ENCODE data around the gene KCNJ14. TPM values are rescaled to one million over a fixed set of nuclear protein-coding genes. Genes with fewer than 3 reads are reported as not detected.

KCNJ14 gene
- total and polyA plus RNA-seq, 2 of the 8 experiments (the other 6 are each of a cell fraction or from before 2014, with no cell fraction given): 0.45 to 0.89 TPM

GRCh38 chr19:48493718-48494401 is 38.5 kb downstream of the KCNJ14 start:
- Histone ChIP-seq H2BK15ac (ENCODE audit: low read length) (no peak overlapping the region), H2BK20ac (ENCODE audit: low read length) (no peak overlapping the region), H2BK5ac (ENCODE audit: low read depth, low read length) (no peak overlapping the region; the same call in 1 of the 2 replicates), H3K9me3 (ENCODE audit: insufficient read depth in 2 of 2, low read depth in 1 of 2, low read length in 1 of 2) (no peaks in the 10 kb centered on the region), H2BK120ac (replicated peaks; ENCODE audit: low read depth, low read length) (no peak overlapping the region), H3K4me3 (ENCODE audit: extremely low read depth in 1 of 4, insufficient read depth in 2 of 4, low read depth in 3 of 4, low read length in 4 of 4) (peak overlapping the region; percentile 58 to 80 (median 66)), H2AK5ac (ENCODE audit: low read depth, low read length) (no peak overlapping the region), H4K8ac (ENCODE audit: extremely low read depth, insufficient read depth, low read length) (peak overlapping the region; percentile 89; the same call in 1 of the 2 replicates), H3K79me2 (ENCODE audit: control insufficient read depth in 1 of 2, insufficient read depth in 2 of 2, low read length in 2 of 2) (no peaks in the 10 kb centered on the region), H3K14ac (ENCODE audit: insufficient read length) (no peak overlapping the region), H2AFZ (ENCODE audit: low read length) (peak overlapping the region; percentile 45; the same call in 1 of the 2 replicates), H3K4me1 (replicated peaks in 1 of 4; ENCODE audit: control insufficient read depth in 3 of 4, insufficient read depth in 4 of 4, low read length in 3 of 4) (peaks cover 0 to 21% (median 15%) of the 10 kb centered on the region in 4 experiments; a peak in 6 of 7 replicates), H3K27me3 (replicated peaks in 1 of 4; ENCODE audit: control insufficient read depth in 3 of 4, extremely low read depth in 1 of 4, insufficient read depth in 3 of 4, low read length in 3 of 4) (peaks cover 0 to 3% (median 0%) of the 10 kb centered on the region in 4 experiments; a peak in 3 of 7 replicates), H3K23me2 (ENCODE audit: low read depth, low read length) (peaks cover 4% of the 10 kb centered on the region; the same call in 1 of the 2 replicates), H3K79me1 (ENCODE audit: low read depth, low read length) (no peaks in the 10 kb centered on the region), H3K4me2 (ENCODE audit: insufficient read depth in 1 of 2, low read depth in 2 of 2, low read length in 2 of 2) (peak overlapping the region; percentile 61 to 91), H3K18ac (ENCODE audit: extremely low read depth, low read length) (peak overlapping the region; percentile 88), H3K23ac (ENCODE audit: insufficient read length) (no peak overlapping the region), H2BK12ac (ENCODE audit: low read depth, low read length) (no peak overlapping the region; the same call in 1 of the 2 replicates), H3K4ac (replicated peaks; ENCODE audit: insufficient read length, low read depth, low read length) (no peak overlapping the region), H3K27ac (ENCODE audit: low read depth, low read length) (no peak overlapping the region; the same call in 1 of the 2 replicates), H4K91ac (replicated peaks; ENCODE audit: insufficient read length, low read length) (peak overlapping the region; percentile 17), H4K20me1 (replicated peaks in 1 of 2; ENCODE audit: control insufficient read depth in 1 of 2, insufficient read depth in 2 of 2, low read length in 2 of 2) (peaks cover 0 to 3% of the 10 kb centered on the region in 2 experiments), H3K9ac (replicated peaks in 1 of 4; ENCODE audit: extremely low read depth in 1 of 4, low read depth in 3 of 4, low read length in 3 of 4) (peak overlapping the region; percentile 64 to 87 (median 74)), H3K36me3 (ENCODE audit: control insufficient read depth in 2 of 4, insufficient read depth in 4 of 4, low read length in 3 of 4) (no peaks in the 10 kb centered on the region), H3K56ac (replicated peaks; ENCODE audit: insufficient read length, low read depth, low read length) (no peak overlapping the region), H4K5ac (ENCODE audit: insufficient read length, low read depth, low read length) (peak overlapping the region; percentile 51)
- FAIRE-seq (no peak), DNase-seq (ENCODE audit: low read depth in 1 of 2, low spot score in 2 of 2) (no peak)
- TF ChIP-seq PHF8 (conservative IDR thresholded peaks at IDR 0.05; ENCODE audit: low read depth, low read length) (peak; percentile 67), CTCF (IDR thresholded peaks at IDR 0.05; ENCODE audit: control extremely low read depth in 1 of 3, insufficient read depth in 1 of 3, low read depth in 1 of 3, low read length in 3 of 3) (no peak), RFX5 (IDR thresholded peaks at IDR 0.05; ENCODE audit: borderline replicate concordance, low read depth, low read length) (no peak), SIN3A (conservative IDR thresholded peaks at IDR 0.05 in 1 of 2, IDR thresholded peaks at IDR 0.05 in 1 of 2; ENCODE audit: low read depth in 1 of 2, low read length in 2 of 2) (no peak), KDM5A (IDR thresholded peaks at IDR 0.05; ENCODE audit: low read length) (no peak), KDM4A (IDR thresholded peaks at IDR 0.05; ENCODE audit: low read depth, low read length, severe bottlenecking) (peak; percentile 64), CHD2 (IDR thresholded peaks at IDR 0.05; ENCODE audit: low read length) (no peak), ASH2L (IDR thresholded peaks at IDR 0.05; ENCODE audit: low read length) (peak; percentile 31), SIRT6 (IDR thresholded peaks at IDR 0.05; ENCODE audit: low read length) (peak; percentile 42)
- ChIA-PET CTCF (ENCODE audit: partially characterized antibody) (interaction anchor here (0.7 to 1.5 kb wide), 9 partner anchors 12 to 115 kb away, joined by 3 to 7 read pairs (median 3); partner anchors contain the start of gene KDELR1), POLR2A (ENCODE audit: partially characterized antibody) (interaction anchor here (0.7 to 14.8 kb wide), 11 partner anchors 11 to 161 kb away, joined by 3 to 176 read pairs (median 4); partner anchors contain the start of genes FAM83E, KDELR1, RPL18 and SPHK2)
- WGBS, 2 experiments (ENCODE audit: extremely low coverage in 1 of 2, insufficient coverage in 1 of 2, insufficient read length in 1 of 2, insufficient replicate concordance in 2 of 2, low coverage in 1 of 2, low lambda C conversion rate in 2 of 2, missing lambda C conversion rate in 1 of 2): 20% methylated on average over 14 of the region's 70 CpGs; no CpG with 5 or more reads in 1 of the 2 experiments

Data from H1 (cell line).